Stromal cell of bone marrow (primary cell): Measurements from ENCODE around the gene MICAL3.
"Not testable (repeated sequence)": the region's sequence is repeated elsewhere in the genome, so short reads cannot be mapped to it uniquely, and the experiment has no call there.

ENCODE experiments used
- DNase-seq: peaks from one replicate; pipeline ENCODE4 v3.0.0-alpha.2; 2012; ENCODE audit warnings: low read depth

MICAL3 gene

GRCh38 chr22:17999851-18000250 is 24.5 kb downstream of the MICAL3 start:
- DNase-seq, result no peak

DNA sequence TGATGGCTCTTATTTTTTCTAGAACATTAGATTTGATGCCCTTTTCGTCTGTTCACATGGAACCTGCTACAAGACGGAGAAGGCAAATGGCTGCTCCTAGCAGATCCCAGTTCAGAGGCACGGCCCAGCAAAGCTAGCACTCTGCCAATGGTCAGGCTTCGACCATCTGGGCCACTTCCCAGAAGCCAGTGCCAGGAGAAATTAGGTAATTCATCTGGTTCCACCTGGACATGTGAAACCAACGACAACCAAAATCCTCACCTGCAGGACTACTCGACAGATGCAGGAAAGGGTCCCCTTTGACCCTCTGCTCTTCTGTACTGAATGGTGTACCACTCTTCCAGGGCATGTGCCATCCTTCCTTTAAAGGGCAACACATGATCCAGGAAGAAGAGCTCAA is 25.4 kb downstream of the MICAL3 start:
- no peak for DNase-seq

DNA sequence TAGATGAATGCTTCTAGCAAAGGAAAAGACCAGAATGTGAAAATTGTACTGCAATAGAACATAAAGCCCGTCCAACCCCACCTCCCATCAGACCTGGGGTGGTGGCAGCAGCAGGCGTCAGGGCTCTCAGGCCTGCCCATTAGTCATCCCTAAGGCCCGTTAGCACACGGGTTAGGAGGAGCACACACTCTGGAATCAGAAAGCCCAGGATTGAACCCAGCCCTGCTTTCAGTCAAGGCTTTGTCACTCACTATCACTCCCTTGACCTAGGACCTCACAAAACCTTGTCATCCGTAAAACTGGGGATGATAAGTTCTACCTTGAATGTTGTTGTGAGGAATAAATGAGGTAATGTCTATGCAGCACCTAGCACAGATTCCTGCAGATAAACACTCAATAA is 26.9 kb downstream of the MICAL3 start:
- DNase-seq, result no peak

- not testable (repeated sequence) for DNase-seq
Measured at GRCh38 chr22:17995256-17995655, 29.1 kb downstream of the MICAL3 start.

DNA sequence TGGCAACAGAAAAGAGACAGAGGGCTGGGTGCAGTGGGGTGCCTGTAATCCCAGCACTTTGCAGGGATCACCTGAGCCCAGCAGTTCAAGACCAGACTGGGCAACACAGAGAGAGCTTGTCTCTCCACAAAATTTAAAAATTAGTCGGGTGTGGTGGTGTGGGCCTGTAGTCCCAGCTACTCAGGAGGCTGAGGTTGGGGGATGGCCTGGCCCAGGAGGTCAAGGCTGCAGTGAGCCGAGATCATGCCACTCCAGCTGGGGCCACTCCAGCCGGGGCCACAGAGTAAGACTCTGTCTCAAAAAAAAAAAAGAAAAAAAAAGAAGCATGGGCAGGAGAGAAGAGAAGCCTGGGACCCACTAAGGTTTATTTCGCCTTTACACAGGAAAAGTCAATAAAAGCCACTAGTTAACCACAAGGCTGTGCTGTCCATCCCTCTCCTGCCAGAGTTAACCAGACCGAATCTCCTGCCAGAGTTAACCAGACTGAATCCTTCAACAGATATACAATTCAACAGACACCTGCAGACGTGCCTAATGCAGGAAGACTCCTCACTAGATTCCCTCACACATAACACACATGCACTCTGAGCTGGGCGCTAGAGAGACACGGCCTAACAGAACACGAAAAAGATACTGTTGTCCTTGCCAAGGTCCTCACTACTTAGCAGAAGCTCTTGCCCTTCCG is 29.8 kb downstream of the MICAL3 start:
- no peak for DNase-seq

DNA sequence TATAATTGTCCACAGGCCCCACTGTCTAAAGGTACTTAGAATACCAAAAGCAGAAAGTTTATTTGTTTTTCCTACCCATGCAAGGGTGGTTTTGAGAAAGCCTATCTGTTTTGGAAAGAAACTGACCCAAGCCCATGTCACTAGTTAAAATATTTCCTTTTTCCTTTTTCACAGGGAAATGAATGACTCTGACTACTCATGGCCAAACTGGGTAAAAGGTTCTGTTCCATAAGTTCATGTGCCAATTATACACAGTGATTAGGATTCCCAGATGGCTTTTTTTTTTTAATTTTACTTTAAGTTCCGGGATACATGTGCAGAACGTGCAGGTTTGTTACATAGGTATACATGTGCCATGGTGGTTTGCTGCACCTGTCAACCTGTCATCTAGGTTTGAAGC is 31.4 kb downstream of the MICAL3 start:
- DNase-seq, result not testable (repeated sequence)

GRCh38 chr22:17991992-17992391 is 32.4 kb downstream of the MICAL3 start:
- not testable (repeated sequence) for DNase-seq

- no peak for DNase-seq
Measured at GRCh38 chr22:17990942-17991341, 33.4 kb downstream of the MICAL3 start.

GRCh38 chr22:17990147-17990546 is 34.2 kb downstream of the MICAL3 start:
- no peak for DNase-seq

DNA sequence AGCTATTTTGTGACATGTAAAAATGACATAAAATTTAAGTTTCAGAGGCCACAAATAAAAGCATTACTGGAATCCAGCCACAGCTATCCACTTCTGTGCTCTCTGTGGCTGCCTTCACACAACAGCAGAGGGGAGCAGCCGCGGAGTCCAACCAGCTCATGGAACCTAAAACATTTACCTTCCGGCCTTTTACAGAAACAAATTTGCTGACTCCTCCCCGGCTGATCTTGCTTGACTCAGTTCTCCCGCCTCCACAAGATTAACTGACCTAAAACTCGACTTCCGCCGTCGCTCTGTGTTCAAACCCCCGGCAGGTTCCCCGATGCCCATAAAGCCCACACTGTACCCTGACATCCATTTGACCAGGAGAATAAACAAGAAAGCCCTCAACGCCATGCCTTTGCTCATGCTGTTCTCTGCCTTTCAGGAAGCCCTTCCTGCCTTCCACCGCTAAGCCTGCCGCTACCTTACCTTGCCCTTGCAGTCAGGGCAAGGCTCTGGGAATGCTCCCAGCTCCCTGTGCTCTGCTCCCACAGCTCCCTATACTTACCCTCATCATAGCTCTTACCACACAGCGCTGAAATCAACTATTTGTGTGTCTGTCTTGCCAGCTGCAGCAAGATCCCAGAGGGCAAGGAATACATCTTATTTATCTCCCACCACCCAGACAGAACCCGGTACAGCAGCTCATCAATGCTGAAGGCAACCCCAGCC is 35.4 kb downstream of the MICAL3 start:
- DNase-seq, result peak; percentile 37

GRCh38 chr22:17985606-17986005 is 38.8 kb downstream of the MICAL3 start:
- DNase-seq, result no peak

- DNase-seq, result not testable (repeated sequence)
Measured at GRCh38 chr22:17985071-17985470, 39.3 kb downstream of the MICAL3 start.

DNA sequence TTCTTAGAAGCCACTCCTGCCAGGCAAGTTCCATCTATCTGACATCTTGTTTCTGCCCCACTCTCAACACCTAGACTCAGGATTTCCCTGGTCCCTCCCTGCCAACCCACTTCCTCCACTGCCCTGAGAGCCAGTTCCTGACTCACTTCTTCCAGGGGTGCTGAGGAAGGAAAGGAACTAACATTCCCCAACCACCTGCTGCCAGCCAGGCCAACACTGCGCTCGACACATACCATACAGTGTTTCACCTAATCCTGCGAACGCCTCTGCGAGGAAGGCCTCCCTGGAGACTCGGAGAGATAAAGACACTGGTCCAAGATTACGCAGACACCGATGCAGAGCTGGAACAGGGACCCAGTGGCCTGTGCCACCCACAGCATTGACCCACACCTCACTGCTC is 40.2 kb downstream of the MICAL3 start:
- no peak for DNase-seq

GRCh38 chr22:17982572-17983141 is 41.7 kb downstream of the MICAL3 start:
- DNase-seq, result no peak

DNA sequence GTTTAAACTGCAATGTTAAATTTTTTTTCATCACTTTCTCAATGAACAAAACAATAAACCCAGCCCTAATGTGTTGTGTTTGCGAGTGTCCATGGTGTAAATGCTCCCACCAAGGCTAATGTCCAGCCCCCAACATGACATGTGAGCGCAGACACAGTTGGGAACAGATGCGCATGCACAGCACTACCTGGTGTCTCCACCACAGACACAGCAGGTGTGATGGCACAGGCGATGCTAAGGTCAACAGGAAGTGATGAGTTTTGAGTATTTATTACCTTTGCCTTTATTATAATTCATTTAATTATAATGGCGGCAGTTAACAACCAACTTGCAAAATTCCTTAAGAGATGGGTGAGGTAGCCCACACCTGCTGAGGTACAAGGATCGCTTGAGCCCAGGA is 42.9 kb downstream of the MICAL3 start:
- DNase-seq, result no peak

- DNase-seq, result no peak
Measured at GRCh38 chr22:17980638-17981051, 43.7 kb downstream of the MICAL3 start.

- no peak for DNase-seq
Measured at GRCh38 chr22:17980015-17980590, 44.3 kb downstream of the MICAL3 start.

DNA sequence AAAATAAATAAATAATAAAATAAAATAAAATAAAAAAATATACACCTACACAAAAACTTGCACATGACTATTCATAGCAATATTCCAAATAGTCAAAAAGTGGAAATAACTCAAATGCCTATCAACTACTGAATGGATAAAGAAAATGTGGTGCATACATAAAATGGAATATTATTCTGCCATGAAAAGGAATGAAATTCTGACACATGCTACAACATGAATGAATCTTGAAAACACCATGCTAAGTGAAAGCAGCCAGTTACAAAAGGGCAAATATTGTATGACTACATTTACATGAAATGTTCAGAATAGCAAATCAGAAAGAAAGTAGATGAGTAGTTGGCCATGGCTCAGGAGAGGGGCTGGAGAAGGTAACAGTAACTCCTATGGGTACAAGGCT is 46.3 kb downstream of the MICAL3 start:
- DNase-seq, result no peak

GRCh38 chr22:17977371-17977770 is 47.0 kb downstream of the MICAL3 start:
- no peak for DNase-seq

DNA sequence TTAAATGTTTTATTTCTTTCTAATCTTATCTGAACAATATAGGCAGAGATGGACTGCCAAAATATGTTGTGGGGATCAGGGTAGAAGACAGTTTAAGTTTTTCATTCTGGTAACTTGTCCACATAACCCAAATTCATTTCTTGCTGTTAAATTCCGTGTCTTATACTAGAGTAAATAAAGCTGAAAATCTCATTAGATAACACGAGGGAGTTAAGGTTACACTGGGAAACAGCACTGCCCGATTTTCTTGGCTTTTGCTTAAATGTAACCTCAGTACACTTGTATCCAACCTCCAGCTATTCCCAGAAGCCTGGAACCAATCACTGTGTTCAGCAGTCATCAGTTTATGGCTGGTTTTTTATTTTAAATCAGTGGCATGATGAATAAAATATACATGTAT is 48.2 kb downstream of the MICAL3 start:
- no peak for DNase-seq

- no peak for DNase-seq
Measured at GRCh38 chr22:17974703-17975372, 49.5 kb downstream of the MICAL3 start.

DNA sequence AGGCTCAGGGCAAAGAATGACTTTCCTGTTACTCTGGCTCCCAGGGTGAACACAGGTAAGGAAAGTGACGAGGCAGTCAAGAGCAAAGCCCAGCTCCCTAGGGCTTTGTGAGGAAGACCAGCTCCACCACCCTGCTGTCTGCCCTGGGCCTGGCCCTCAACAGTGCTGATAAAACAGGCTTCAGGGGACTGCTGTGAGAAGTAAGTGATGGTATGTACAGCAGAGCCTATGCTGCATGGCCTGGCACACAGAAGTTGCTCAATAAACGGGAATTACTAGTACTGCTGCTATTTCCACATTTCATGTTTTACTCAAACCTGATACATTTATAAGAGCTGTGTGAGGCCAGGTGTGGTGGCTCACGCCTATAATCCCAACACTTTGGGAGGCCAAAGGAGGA is 50.3 kb downstream of the MICAL3 start:
- no peak for DNase-seq

GRCh38 chr22:17973217-17973616 is 51.1 kb downstream of the MICAL3 start:
- DNase-seq, result no peak
